Measurements from ENCODE around the gene LMBR1.

DNA sequence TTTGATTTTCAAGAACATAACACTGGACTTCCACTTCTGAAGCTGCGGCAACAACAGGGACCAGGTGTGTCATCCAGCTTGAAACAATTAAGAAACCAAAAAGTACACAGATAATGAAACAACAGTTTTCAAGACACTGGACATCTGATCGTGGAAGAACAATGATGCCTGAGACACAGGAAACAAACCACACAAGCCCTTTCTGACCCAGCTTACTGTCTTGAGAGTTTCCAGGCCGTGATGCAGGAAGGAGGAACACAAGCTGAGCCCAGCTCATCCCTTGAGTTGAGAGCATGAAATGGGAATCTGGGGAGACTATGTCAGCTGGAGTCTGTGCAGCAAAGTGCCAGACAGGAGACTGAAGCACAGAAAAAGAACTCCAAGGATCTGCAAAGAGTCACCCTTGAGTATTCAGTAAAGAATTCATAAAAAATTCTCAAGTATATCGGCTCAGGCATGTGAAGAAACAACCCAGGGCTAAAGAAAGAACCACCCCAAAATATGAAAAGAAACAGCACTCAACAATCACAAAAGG, 160.8 kb downstream of the LMBR1 start:
- TF ChIP-seq FOXM1 (IDR thresholded peaks at IDR 0.05; ENCODE audit: borderline replicate concordance) (no peak), FOXK2 (IDR thresholded peaks at IDR 0.05) (no peak), ZNF384 (IDR thresholded peaks at IDR 0.05) (no peak), SUZ12 (IDR thresholded peaks at IDR 0.05) (no peak), TARDBP (IDR thresholded peaks at IDR 0.05) (no peak), HDGF (IDR thresholded peaks at IDR 0.05; ENCODE audit: borderline replicate concordance) (no peak), FOXA1 (IDR thresholded peaks at IDR 0.05) (no peak), ARNT (IDR thresholded peaks at IDR 0.05) (no peak), L3MBTL2 (conservative IDR thresholded peaks at IDR 0.05) (no peak), BHLHE40 (IDR thresholded peaks at IDR 0.05; ENCODE audit: borderline replicate concordance) (no peak), ELF4 (IDR thresholded peaks at IDR 0.05) (no peak), NFRKB (IDR thresholded peaks at IDR 0.05) (no peak), CTBP1 (IDR thresholded peaks at IDR 0.05; ENCODE audit: borderline replicate concordance) (no peak)
- TF ChIP-seq, protein P1, sequence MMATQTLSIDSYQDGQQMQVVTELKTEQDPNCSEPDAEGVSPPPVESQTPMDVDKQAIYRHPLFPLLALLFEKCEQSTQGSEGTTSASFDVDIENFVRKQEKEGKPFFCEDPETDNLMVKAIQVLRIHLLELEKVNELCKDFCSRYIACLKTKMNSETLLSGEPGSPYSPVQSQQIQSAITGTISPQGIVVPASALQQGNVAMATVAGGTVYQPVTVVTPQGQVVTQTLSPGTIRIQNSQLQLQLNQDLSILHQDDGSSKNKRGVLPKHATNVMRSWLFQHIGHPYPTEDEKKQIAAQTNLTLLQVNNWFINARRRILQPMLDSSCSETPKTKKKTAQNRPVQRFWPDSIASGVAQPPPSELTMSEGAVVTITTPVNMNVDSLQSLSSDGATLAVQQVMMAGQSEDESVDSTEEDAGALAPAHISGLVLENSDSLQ (IDR thresholded peaks at IDR 0.05) = no peak
